Skeletal muscle cell (primary cell): ENCODE results near the gene CALHM4.
"Not testable (repeated sequence)": the region's sequence is repeated elsewhere in the genome, so short reads cannot be mapped to it uniquely, and the experiment has no call there.

Experiments used
- DNase-seq: peaks from one replicate; pipeline ENCODE4 v3.0.0-alpha.2; 2010; ENCODE audit warnings: low read depth
- H3K4me3 ChIP-seq: 2 replicates; pipeline ENCODE4 v1.5.1; 2011; ENCODE audit warnings: low read depth, mild to moderate bottlenecking, control low read depth, low read length, moderate library complexity

Gene CALHM4

GRCh38 chr6:116568821-116569755 lies 15.5 kb downstream of the CALHM4 start:
- no peak overlapping the region for H3K4me3 ChIP-seq
- no peak for DNase-seq

- peak; percentile 100 for DNase-seq
- H3K4me3 ChIP-seq = peak within 1 kb of the TSS; percentile 82
Measured at GRCh38 chr6:116570856-116571682, 17.5 kb downstream of the CALHM4 start, which contains the start of gene RWDD1. TSS of gene RWDD1 (plus strand) at chr6:116571504. CDS start at chr6:116571583, 79 bp downstream.

- peak overlapping the region; percentile 82 for H3K4me3 ChIP-seq
- DNase-seq = no peak
Measured at GRCh38 chr6:116571683-116572000, 18.1 kb downstream of the CALHM4 start.

GRCh38 chr6:116572162-116572561 lies 18.6 kb downstream of the CALHM4 start:
- no peak for DNase-seq

GRCh38 chr6:116575227-116575626 lies 21.7 kb downstream of the CALHM4 start:
- DNase-seq = no peak
- H3K4me3 ChIP-seq = no peak overlapping the region

More at GRCh38 chr6:116572162-116572561, 18.6 kb downstream of the CALHM4 start:
- peak overlapping the region; percentile 82 for H3K4me3 ChIP-seq

GRCh38 chr6:116577486-116577885 lies 23.9 kb downstream of the CALHM4 start:
- no peak for DNase-seq
- no peak overlapping the region for H3K4me3 ChIP-seq

- no peak overlapping the region for H3K4me3 ChIP-seq
- no peak for DNase-seq
Measured at GRCh38 chr6:116578335-116578734, 24.8 kb downstream of the CALHM4 start.

GRCh38 chr6:116579143-116579542 lies 25.6 kb downstream of the CALHM4 start:
- DNase-seq = no peak
- no peak overlapping the region for H3K4me3 ChIP-seq

- H3K4me3 ChIP-seq = no peak overlapping the region
- DNase-seq = no peak
Measured at GRCh38 chr6:116580198-116580597, 26.6 kb downstream of the CALHM4 start.

- DNase-seq = no peak
Measured at GRCh38 chr6:116586276-116586675, 32.7 kb downstream of the CALHM4 start.

GRCh38 chr6:116586738-116587137 lies 33.2 kb downstream of the CALHM4 start:
- DNase-seq = no peak
- H3K4me3 ChIP-seq = no peak overlapping the region

More at GRCh38 chr6:116586276-116586675, 32.7 kb downstream of the CALHM4 start:
- H3K4me3 ChIP-seq = no peak overlapping the region

GRCh38 chr6:116595247-116595646 lies 41.7 kb downstream of the CALHM4 start:
- no peak for DNase-seq
- no peak overlapping the region for H3K4me3 ChIP-seq

GRCh38 chr6:116596815-116597214 lies 43.3 kb downstream of the CALHM4 start:
- H3K4me3 ChIP-seq = no peak overlapping the region
- DNase-seq = no peak

GRCh38 chr6:116603916-116604315 lies 50.4 kb downstream of the CALHM4 start:
- H3K4me3 ChIP-seq, DNase-seq: not testable (repeated sequence)

GRCh38 chr6:116604868-116605267 lies 51.3 kb downstream of the CALHM4 start:
- not testable (repeated sequence) for H3K4me3 ChIP-seq, DNase-seq

GRCh38 chr6:116605935-116606334 lies 52.4 kb downstream of the CALHM4 start:
- DNase-seq = no peak
- no peak overlapping the region for H3K4me3 ChIP-seq
